ENCODE results near the gene NAGLU. TPM values are rescaled to one million over a fixed set of nuclear protein-coding genes. Genes with fewer than 3 reads are reported as not detected.

Gene NAGLU
- total RNA-seq, 3 donors from 2014 or later = 42.9 to 101 (median 48.4) TPM

GRCh38 chr17:42565523-42566214 is 29.6 kb downstream of the NAGLU start:
- Histone ChIP-seq H3K27ac (peak overlapping the region; percentile 86 to 95), H3K4me3 (no peak overlapping the region), H3K36me3 (peaks cover 5% of the 10 kb centered on the region), H3K4me1 (peaks cover 15 to 27% of the 10 kb centered on the region in 2 donors), H3K9me3 (no peaks in the 10 kb centered on the region), H3K27me3 (no peaks in the 10 kb centered on the region)
- TF ChIP-seq POLR2A (IDR thresholded peaks at IDR 0.05) (no peak), CTCF (IDR thresholded peaks at IDR 0.05) (no peak), POLR2AphosphoS5 (IDR thresholded peaks at IDR 0.05) (no peak)
- intact Hi-C loops (cut with DNase I; ENCODE audit: low total_unique reads) = no loop called here
- DNase-seq (ENCODE audit: low spot score in 2 of 2) = no peak

GRCh38 chr17:42566215-42566882 is 30.3 kb downstream of the NAGLU start:
- H3K4me3 ChIP-seq = peak overlapping the region; percentile 78 to 92 (median 80)

GRCh38 chr17:42566883-42567573 is 31.0 kb downstream of the NAGLU start, which contains the start of gene MLX:
TSS of gene MLX (plus strand) at chr17:42567100. CDS start at chr17:42567125, 25 bp downstream.
- Histone ChIP-seq H3K4me1 (peaks cover 15 to 27% of the 10 kb centered on the region in 2 donors), H3K36me3 (peaks cover 5% of the 10 kb centered on the region)

More at GRCh38 chr17:42566215-42566882, 30.3 kb downstream of the NAGLU start:
- peaks cover 15 to 27% of the 10 kb centered on the region in 2 donors for H3K4me1 ChIP-seq
- intact Hi-C loops (cut with DNase I; ENCODE audit: low total_unique reads) = no loop called here
- TF ChIP-seq POLR2AphosphoS5 (IDR thresholded peaks at IDR 0.05) (peak in 1 of 3 donors; percentile 53), POLR2A (IDR thresholded peaks at IDR 0.05) (no peak)
- no peaks in the 10 kb centered on the region for H3K27me3 ChIP-seq
- no peaks in the 10 kb centered on the region for H3K9me3 ChIP-seq
- H3K36me3 ChIP-seq = peaks cover 5% of the 10 kb centered on the region
- H3K27ac ChIP-seq = peak overlapping the region; percentile 86 to 95
- DNase-seq (ENCODE audit: low spot score in 2 of 2) = no peak

GRCh38 chr17:42568341-42569111 is 32.5 kb downstream of the NAGLU start:
- Histone ChIP-seq H3K4me3 (no peak overlapping the region), H3K4me1 (peaks cover 7 to 21% of the 10 kb centered on the region in 2 donors), H3K9me3 (no peaks in the 10 kb centered on the region), H3K36me3 (peaks cover 13% of the 10 kb centered on the region), H3K27ac (peak overlapping the region; percentile 17 to 20), H3K27me3 (no peaks in the 10 kb centered on the region)
- TF ChIP-seq CTCF (IDR thresholded peaks at IDR 0.05) (no peak), POLR2AphosphoS5 (IDR thresholded peaks at IDR 0.05) (no peak), POLR2A (IDR thresholded peaks at IDR 0.05) (no peak)
- no peak for DNase-seq (ENCODE audit: low spot score in 2 of 2)
- intact Hi-C loops (cut with DNase I; ENCODE audit: low total_unique reads) = no loop called here

More at GRCh38 chr17:42566883-42567573, 31.0 kb downstream of the NAGLU start, which contains the start of gene MLX:
- intact Hi-C loops (cut with DNase I; ENCODE audit: low total_unique reads) = no loop called here
- Histone ChIP-seq H3K27ac (peak within 1 kb of the TSS; percentile 86 to 95), H3K4me3 (peak within 1 kb of the TSS; percentile 78 to 92 (median 80)), H3K9me3 (no peaks in the 10 kb centered on the region), H3K27me3 (no peaks in the 10 kb centered on the region)
- DNase-seq (ENCODE audit: low spot score in 2 of 2) = peak; percentile 85 to 94
- TF ChIP-seq POLR2A (IDR thresholded peaks at IDR 0.05) (peak; percentile 40), CTCF (IDR thresholded peaks at IDR 0.05) (no peak), POLR2AphosphoS5 (IDR thresholded peaks at IDR 0.05) (peak; percentile 8 to 87 (median 66))
